ENCODE results near the gene FCMR.

- TF ChIP-seq CTCF (IDR thresholded peaks at IDR 0.05) (no peak), EP300 (IDR thresholded peaks at IDR 0.05) (no peak), POLR2A (IDR thresholded peaks at IDR 0.05) (no peak)
Measured at GRCh38 chr1:206902702-206903101, 19.0 kb downstream of the FCMR start.

Data from ovary (tissue), 3 donors.